Endothelial cell of umbilical vein (primary cell): ENCODE measurements around the gene PTPRD. TPM values are rescaled to one million over a fixed set of nuclear protein-coding genes. Genes with fewer than 3 reads are reported as not detected.

Source experiments
- BruUV-seq: library from RNA; stranded (reverse); fragments of 400-500 nt; replicated peaks from 2 replicates; lab custom pipeline; 2021; lab: Mats Ljungman, UMichigan
- CTCF ChIA-PET: fragments of 300-600, 350-600 bp; sonication (Branson Sonifier 250); formaldehyde crosslinking; loops from one replicate; lab custom pipeline; 2021; ENCODE audit warnings: antibody characterized with exemption, inconsistent platforms; lab: Charles Lee
- POLR2A ChIA-PET: fragments of 300-600, 350-600 bp; sonication (Branson Sonifier 250); formaldehyde crosslinking; loops from one replicate; lab custom pipeline; 2021; ENCODE audit warnings: antibody characterized with exemption, inconsistent platforms; lab: Charles Lee
- DNase-seq: peaks from one replicate; pipeline ENCODE4 v3.0.0-alpha.2; 2011; ENCODE audit warnings: low read depth, low spot score
- FAIRE-seq: peaks from 2 replicates; lab custom pipeline; 2011; peaks lifted over from hg19 to GRCh38; lab: Jason Lieb, UNC
- H2AFZ ChIP-seq: 2 replicates; pipeline ENCODE4 v1.6.0; 2012; ENCODE audit warnings: low read depth, low read length, control low read depth, inconsistent platforms
- H3K27ac ChIP-seq: 2 replicates; pipeline ENCODE4 v1.5.1; 2011; ENCODE audit warnings: low read depth, mild to moderate bottlenecking, control low read depth, low read length, moderate library complexity; ENCODE audit not compliant: insufficient read depth
- H3K27me3 ChIP-seq, 2 experiments: 2 replicates each; pipeline versions ENCODE4 v1.6.0 to v1.6.1; 2011; ENCODE audit warnings: low read length in 2 of 2, mixed read lengths in 1 of 2; ENCODE audit not compliant: control insufficient read depth in 2 of 2, insufficient read depth in 2 of 2
- H3K36me3 ChIP-seq, 2 experiments: 2 replicates in 1 of 2; 3 replicates in 1 of 2; pipeline ENCODE4 v1.5.1; 2011; ENCODE audit warnings: low read length in 2 of 2, mild to moderate bottlenecking in 1 of 2, moderate library complexity in 1 of 2; ENCODE audit not compliant: control insufficient read depth in 2 of 2, insufficient read depth in 2 of 2; ENCODE audit errors: extremely low read depth in 1 of 2
- H3K4me1 ChIP-seq: 3 replicates; pipeline ENCODE4 v1.5.1; 2011; ENCODE audit warnings: mild to moderate bottlenecking, low read length; ENCODE audit not compliant: control insufficient read depth, insufficient read depth; ENCODE audit errors: extremely low read depth
- H3K4me2 ChIP-seq: 2 replicates; pipeline ENCODE4 v1.6.1; 2011; ENCODE audit warnings: low read length, control low read depth, mixed read lengths; ENCODE audit not compliant: insufficient read depth
- H3K4me3 ChIP-seq, 3 experiments: fragments of 200-600 bp in 1 of 3; sonication (generic), shearing (Covaris generic) in 1 of 3; replicated peaks in 1 of 3; 2 replicates each; pipeline ENCODE4 v1.5.1; 2011 to 2016; ENCODE audit warnings: control low read depth in 3 of 3, low read length in 3 of 3, mild to moderate bottlenecking in 2 of 3, inconsistent platforms in 1 of 3, low read depth in 1 of 3, moderate library complexity in 1 of 3; ENCODE audit not compliant: insufficient read depth in 1 of 3
- H3K79me2 ChIP-seq: 2 replicates; pipeline ENCODE4 v1.6.0; 2012; ENCODE audit warnings: low read length, inconsistent platforms; ENCODE audit not compliant: control insufficient read depth, insufficient read depth
- H3K9ac ChIP-seq: replicated peaks from 2 replicates; pipeline ENCODE3; 2011; ENCODE audit warnings: low read length, control low read depth; ENCODE audit not compliant: insufficient read depth; ENCODE audit errors: extremely low read depth
- H3K9me1 ChIP-seq: replicated peaks from 3 replicates; pipeline ENCODE4 v1.6.0; 2011; ENCODE audit warnings: mild to moderate bottlenecking, low read length; ENCODE audit not compliant: control insufficient read depth, insufficient read depth; ENCODE audit errors: extremely low read depth
- H3K9me3 ChIP-seq: replicated peaks from 2 replicates; pipeline ENCODE4 v1.5.1; 2012; ENCODE audit warnings: low read length, inconsistent platforms; ENCODE audit not compliant: control insufficient read depth, insufficient read depth
- H4K20me1 ChIP-seq: replicated peaks from 2 replicates; pipeline ENCODE3; 2011; ENCODE audit warnings: mild to moderate bottlenecking, low read length; ENCODE audit not compliant: control insufficient read depth, insufficient read depth; ENCODE audit errors: extremely low read depth
- CTCF ChIP-seq, 2 donors: IDR thresholded peaks; 1 replicate in 1 of 2; 2 replicates in 1 of 2; pipeline ENCODE4 v1.5.1; 2011; ENCODE audit warnings: low read length in 2 of 2, mild to moderate bottlenecking in 2 of 2, moderate library complexity in 2 of 2, control low read depth in 1 of 2, inconsistent platforms in 1 of 2, low read depth in 1 of 2; ENCODE audit not compliant: insufficient read depth in 1 of 2; ENCODE audit errors: extremely low read depth in 1 of 2
- EZH2 ChIP-seq: IDR thresholded peaks from 2 replicates; pipeline ENCODE4 v1.6.1; 2012; ENCODE audit warnings: borderline replicate concordance, low read depth, mild to moderate bottlenecking, moderate library complexity, low read length, inconsistent platforms; ENCODE audit not compliant: severe bottlenecking
- FOS ChIP-seq: IDR thresholded peaks from 2 replicates; pipeline ENCODE4 v1.6.1; 2011; ENCODE audit warnings: mild to moderate bottlenecking, low read length, moderate library complexity, borderline replicate concordance; ENCODE audit not compliant: insufficient read depth
- GATA2 ChIP-seq: IDR thresholded peaks from 2 replicates; pipeline ENCODE4 v1.7.0; 2011; ENCODE audit warnings: low read depth, mild to moderate bottlenecking, moderate library complexity, mixed read lengths, low read length; ENCODE audit not compliant: insufficient read length, insufficient read depth
- JUN ChIP-seq: IDR thresholded peaks from 2 replicates; pipeline ENCODE4 v1.6.1; 2011; ENCODE audit warnings: borderline replicate concordance, low read depth; ENCODE audit not compliant: insufficient read length, insufficient read depth
- MAX ChIP-seq: IDR thresholded peaks from 2 replicates; pipeline ENCODE4 v1.6.1; 2011; ENCODE audit not compliant: insufficient read depth, insufficient read length
- MYC ChIP-seq: IDR thresholded peaks from one replicate; pipeline ENCODE4 v1.6.1; 2011; ENCODE audit warnings: mild to moderate bottlenecking, low read depth, low read length
- POLR2A ChIP-seq: IDR thresholded peaks from 2 replicates; pipeline ENCODE4 v1.6.1; 2012; ENCODE audit warnings: low read depth, mild to moderate bottlenecking, control low read depth, low read length
- POLR2AphosphoS5 ChIP-seq: IDR thresholded peaks from 2 replicates; pipeline ENCODE4 v1.6.1; 2012; ENCODE audit warnings: low read depth, mild to moderate bottlenecking, control low read depth, low read length, moderate library complexity; ENCODE audit not compliant: insufficient read depth
- dilution Hi-C: fragments of 300-500 bp; cut with MboI; formaldehyde crosslinking; loops from one replicate; pipeline ENCODE4 v1.15.0; 2019; ENCODE audit warnings: low sequenced_read_pairs; ENCODE audit not compliant: extremely low pct_ligation_motif_present
- intact Hi-C: fragments of 100-400 bp; cut with micrococcal nuclease; formaldehyde crosslinking; loops from one replicate; pipeline ENCODE4 v1.10.0; 2022
- polyA plus RNA-seq, 4 experiments: library from polyadenylated mRNA; depleted of rRNA in 3 of 4; stranded (reverse) in 3 of 4; unstranded in 1 of 4; fragments of >200 nt; gene quantifications; 2 replicates each; pipeline versions ENCODE4 v1.2.1 to v1.2.3, GENCODE V29; 2011 to 2012; ENCODE audit warnings: missing spikeins in 1 of 4
- total RNA-seq: library from RNA; stranded (reverse); gene quantifications from 2 replicates; pipeline ENCODE4 v1.2.3, GENCODE V29; 2021

Gene PTPRD
- total and polyA plus RNA-seq, 2 donors (not counting 3 experiments of a cell fraction or from before 2014, with no cell fraction given): 5.5 to 5.7 TPM

GRCh38 chr9:8782237-8782636 lies 1830.6 kb downstream of the PTPRD start:
- Histone ChIP-seq H4K20me1 (no peaks in the 10 kb centered on the region), H3K9me1 (no peaks in the 10 kb centered on the region), H2AFZ (no peak overlapping the region), H3K27me3 (no peaks in the 10 kb centered on the region), H3K79me2 (no peaks in the 10 kb centered on the region), H3K4me2 (no peak overlapping the region), H3K9me3 (no peaks in the 10 kb centered on the region), H3K4me3 (no peak overlapping the region), H3K36me3 (no peaks in the 10 kb centered on the region), H3K9ac (no peak overlapping the region), H3K4me1 (no peaks in the 10 kb centered on the region), H3K27ac (no peak overlapping the region)
- TF ChIP-seq POLR2A: no peak
- TF ChIP-seq POLR2AphosphoS5: no peak
- TF ChIP-seq FOS: no peak
- TF ChIP-seq CTCF (IDR thresholded peaks at IDR 0.05; ENCODE audit: extremely low read depth in 1 of 2, insufficient read depth in 1 of 2, low read depth in 1 of 2, low read length in 2 of 2): no peak
- no peak for TF ChIP-seq MYC
- no peak for TF ChIP-seq EZH2
- TF ChIP-seq JUN: no peak
- no peak for TF ChIP-seq MAX
- no peak for TF ChIP-seq GATA2
- CTCF ChIA-PET: no interaction called here
- no peak for DNase-seq
- dilution Hi-C loops (no loop called here), intact Hi-C loops (no loop called here)
- POLR2A ChIA-PET: no interaction called here
- BruUV-seq: no TSS peak
- no peak for FAIRE-seq
